ENCODE data around the gene GREM2. TPM values are rescaled to one million over a fixed set of nuclear protein-coding genes. Genes with fewer than 3 reads are reported as not detected.

GREM2 gene
- total RNA-seq, 1 donor from 2014 or later, result 1.2 TPM

DNA sequence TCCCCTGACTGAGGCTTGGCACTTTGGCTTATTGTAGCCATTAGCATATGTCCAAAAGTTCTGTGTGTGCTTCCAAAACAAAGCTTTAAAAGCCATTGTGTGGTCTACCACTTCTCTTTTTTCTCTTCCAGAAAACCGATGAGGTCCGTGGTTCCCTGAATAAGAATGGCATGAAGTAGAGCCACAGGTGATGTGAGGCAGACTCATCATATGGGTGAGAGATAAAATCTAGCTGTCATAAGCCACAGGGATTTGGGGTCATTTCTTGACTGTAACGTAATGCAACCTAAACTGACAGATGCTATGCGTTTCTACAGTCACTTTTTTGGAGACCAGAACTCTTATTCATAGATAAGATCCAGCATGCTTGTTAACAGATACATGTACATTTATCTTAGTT, 7.0 kb upstream of the GREM2 start:
- Histone ChIP-seq H3K27ac (no peak overlapping the region), H3K9me3 (no peaks in the 10 kb centered on the region), H3K36me3 (no peaks in the 10 kb centered on the region), H3K4me3 (no peak overlapping the region), H3K27me3 (no peaks in the 10 kb centered on the region), H3K4me1 (no peaks in the 10 kb centered on the region)
- TF ChIP-seq POLR2AphosphoS5 (IDR thresholded peaks at IDR 0.05; ENCODE audit: insufficient read depth in 1 of 2, low read depth in 1 of 2) (no peak), CTCF (IDR thresholded peaks at IDR 0.05) (no peak), POLR2A (IDR thresholded peaks at IDR 0.05) (no peak)
- DNase-seq (ENCODE audit: extremely low spot score in 2 of 2), result no peak
- intact Hi-C loops (cut with DNase I), result no loop called here

DNA sequence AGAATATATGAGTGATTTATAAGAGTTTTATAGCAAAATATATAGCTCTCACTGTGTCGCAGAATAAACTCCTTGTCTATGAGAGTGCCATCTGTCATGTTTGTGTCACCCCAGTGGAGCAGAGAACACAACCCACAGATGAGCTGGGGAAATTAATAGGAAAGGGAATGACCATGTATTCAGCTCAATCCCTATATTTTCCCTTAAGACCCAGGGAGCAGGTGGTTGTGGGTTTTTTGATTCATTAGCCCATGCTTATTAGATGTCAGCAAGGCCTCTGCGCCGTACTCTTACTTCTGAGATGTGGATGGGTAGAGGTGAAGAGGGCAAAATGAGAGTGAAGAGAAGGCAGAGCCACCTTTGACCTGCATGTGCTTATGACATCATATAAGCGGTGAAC, 4.1 kb upstream of the GREM2 start:
- Histone ChIP-seq H3K4me1 (no peaks in the 10 kb centered on the region), H3K36me3 (no peaks in the 10 kb centered on the region), H3K4me3 (no peak overlapping the region), H3K27me3 (no peaks in the 10 kb centered on the region), H3K27ac (no peak overlapping the region), H3K9me3 (no peaks in the 10 kb centered on the region)
- DNase-seq (ENCODE audit: extremely low spot score in 2 of 2), result no peak
- intact Hi-C loops (cut with DNase I), result no loop called here
- TF ChIP-seq POLR2AphosphoS5 (IDR thresholded peaks at IDR 0.05; ENCODE audit: insufficient read depth in 1 of 2, low read depth in 1 of 2) (no peak), POLR2A (IDR thresholded peaks at IDR 0.05) (no peak), CTCF (IDR thresholded peaks at IDR 0.05) (no peak)

DNA sequence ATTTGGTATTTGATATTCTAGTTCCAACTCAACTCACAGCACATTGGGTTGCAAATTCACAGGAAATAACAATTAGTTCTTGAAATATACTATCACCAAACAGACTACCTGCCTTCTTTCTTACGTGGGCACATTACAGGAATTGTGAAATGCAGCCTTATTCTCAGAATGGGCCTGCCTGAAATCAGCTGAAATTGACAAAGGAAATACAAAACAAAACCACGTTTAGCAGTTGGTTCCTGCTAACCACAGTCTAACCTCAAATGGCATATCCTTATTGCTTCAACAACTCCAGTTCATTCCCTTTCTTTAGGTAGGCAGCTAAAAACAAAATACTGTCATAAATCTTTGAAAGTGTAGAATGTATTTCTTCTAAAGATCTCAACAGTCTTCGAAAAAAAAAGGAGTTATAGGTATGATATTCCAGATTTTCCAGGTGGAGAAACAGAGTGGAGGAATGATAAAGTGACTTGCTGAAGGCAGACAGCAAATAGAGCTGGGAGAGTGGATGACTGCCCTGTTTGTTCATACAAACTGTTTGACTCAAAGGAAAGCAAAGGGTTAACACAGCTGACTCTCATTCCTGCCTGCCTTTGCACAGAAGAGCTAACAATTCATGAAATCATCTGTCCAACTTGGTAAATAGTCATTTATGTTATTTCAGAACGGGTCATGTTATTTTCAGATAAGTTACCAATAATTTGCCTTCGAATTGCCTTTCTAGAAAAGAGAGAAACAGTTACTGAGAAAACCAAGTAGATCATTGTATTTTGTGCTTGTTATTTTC, 1.6 kb upstream of the GREM2 start:
- H3K27ac ChIP-seq, result no peak overlapping the region
- no peaks in the 10 kb centered on the region for H3K27me3 ChIP-seq
- no peak for DNase-seq (ENCODE audit: extremely low spot score in 2 of 2)
- H3K36me3 ChIP-seq, result no peaks in the 10 kb centered on the region
- TF ChIP-seq POLR2A (IDR thresholded peaks at IDR 0.05), result no peak
- TF ChIP-seq POLR2AphosphoS5 (IDR thresholded peaks at IDR 0.05; ENCODE audit: insufficient read depth in 1 of 2, low read depth in 1 of 2), result no peak
- TF ChIP-seq CTCF (IDR thresholded peaks at IDR 0.05), result no peak
- no peak overlapping the region for H3K4me3 ChIP-seq
- no peaks in the 10 kb centered on the region for H3K4me1 ChIP-seq
- intact Hi-C loops (cut with DNase I), result no loop called here
- H3K9me3 ChIP-seq, result no peaks in the 10 kb centered on the region

DNA sequence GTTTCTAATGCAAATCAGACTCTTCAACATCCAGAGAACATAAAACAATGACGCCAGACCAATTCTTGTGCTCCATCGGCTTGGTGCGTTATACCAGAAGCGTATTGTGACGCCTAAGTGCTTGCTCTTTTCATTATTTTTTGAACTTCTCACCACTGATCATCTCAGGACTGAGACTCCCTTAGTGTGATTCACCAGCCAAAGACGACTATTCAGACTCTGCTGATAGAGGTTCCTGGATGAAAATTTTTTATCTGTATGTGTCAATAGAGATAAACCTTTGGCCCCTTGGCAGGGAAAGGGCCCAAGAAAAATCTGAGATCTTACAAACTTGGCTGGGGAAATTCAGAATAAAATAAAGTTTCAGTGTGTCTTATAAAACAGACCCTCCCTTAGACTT, 856 bp upstream of the GREM2 start:
- H3K9me3 ChIP-seq, result no peaks in the 10 kb centered on the region
- intact Hi-C loops (cut with DNase I), result no loop called here
- H3K36me3 ChIP-seq, result no peaks in the 10 kb centered on the region
- H3K4me3 ChIP-seq, result no peak overlapping the region
- no peaks in the 10 kb centered on the region for H3K27me3 ChIP-seq
- DNase-seq (ENCODE audit: extremely low spot score in 2 of 2), result no peak
- H3K27ac ChIP-seq, result no peak overlapping the region
- H3K4me1 ChIP-seq, result no peaks in the 10 kb centered on the region
- TF ChIP-seq CTCF (IDR thresholded peaks at IDR 0.05), result no peak
- no peak for TF ChIP-seq POLR2AphosphoS5 (IDR thresholded peaks at IDR 0.05; ENCODE audit: insufficient read depth in 1 of 2, low read depth in 1 of 2)
- TF ChIP-seq POLR2A (IDR thresholded peaks at IDR 0.05), result no peak

DNA sequence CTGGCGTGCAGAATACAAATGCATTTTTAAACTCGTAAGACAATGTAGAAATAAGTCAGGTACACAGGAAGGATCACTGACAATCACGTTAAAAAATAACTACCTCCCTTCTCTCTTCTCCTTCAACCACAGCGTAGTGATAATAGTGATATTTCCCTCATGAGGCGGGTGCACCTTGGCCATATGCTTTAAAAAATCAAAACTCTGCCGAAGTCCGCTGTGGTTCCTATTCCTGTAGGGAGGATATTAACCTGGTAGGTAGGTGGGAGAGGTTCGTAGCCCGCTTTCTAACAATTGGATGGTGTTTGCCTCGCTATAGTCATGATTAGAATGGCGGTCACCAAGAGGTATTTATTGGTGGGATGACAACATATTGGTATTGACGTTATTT, 732 bp downstream of the GREM2 start:
- Histone ChIP-seq H3K9me3 (no peaks in the 10 kb centered on the region), H3K36me3 (no peaks in the 10 kb centered on the region), H3K27ac (no peak overlapping the region), H3K4me3 (peak overlapping the region; percentile 38 to 43), H3K27me3 (no peaks in the 10 kb centered on the region), H3K4me1 (no peaks in the 10 kb centered on the region)
- no peak for TF ChIP-seq POLR2AphosphoS5 (IDR thresholded peaks at IDR 0.05; ENCODE audit: insufficient read depth in 1 of 2, low read depth in 1 of 2)
- no peak for TF ChIP-seq CTCF (IDR thresholded peaks at IDR 0.05)
- no peak for TF ChIP-seq POLR2A (IDR thresholded peaks at IDR 0.05)
- no peak for DNase-seq (ENCODE audit: extremely low spot score in 2 of 2)
- intact Hi-C loops (cut with DNase I), result no loop called here
